ENCODE results near the gene SMPX.

SMPX gene

GRCh38 chrX:21745756-21746155, 12.2 kb downstream of the SMPX start:
- no peaks in the 10 kb centered on the region for H4K20me1 ChIP-seq (ENCODE audit: insufficient read depth)
- H3K27ac ChIP-seq, result no peak overlapping the region
- TF ChIP-seq CTCF (conservative IDR thresholded peaks at IDR 0.05; ENCODE audit: low read depth, low read length), result peak; percentile 68

GRCh38 chrX:21744721-21745120, 13.2 kb downstream of the SMPX start:
- Histone ChIP-seq H3K4me1 (ENCODE audit: low read depth, poor library complexity, severe bottlenecking) (peaks cover 34% of the 10 kb centered on the region), H3K79me2 (ENCODE audit: insufficient read depth, low read depth) (no peaks in the 10 kb centered on the region), H4K20me1 (ENCODE audit: insufficient read depth) (no peaks in the 10 kb centered on the region), H3K9ac (no peak overlapping the region), H3K27me3 (ENCODE audit: insufficient read depth, low read depth) (no peaks in the 10 kb centered on the region), H3K4me3 (IDR thresholded peaks at IDR 0.05; ENCODE audit: insufficient read depth, low read depth, low read length) (no peak overlapping the region), H3K27ac (no peak overlapping the region), H2AFZ (ENCODE audit: low read depth) (no peak overlapping the region), H3K36me3 (ENCODE audit: insufficient read depth) (no peaks in the 10 kb centered on the region), H3K4me2 (no peak overlapping the region)
- TF ChIP-seq CTCF (conservative IDR thresholded peaks at IDR 0.05; ENCODE audit: low read depth, low read length), result no peak

More at GRCh38 chrX:21745756-21746155, 12.2 kb downstream of the SMPX start:
- H2AFZ ChIP-seq (ENCODE audit: low read depth), result no peak overlapping the region
- H3K4me1 ChIP-seq (ENCODE audit: low read depth, poor library complexity, severe bottlenecking), result peaks cover 23% of the 10 kb centered on the region
- H3K4me2 ChIP-seq, result no peak overlapping the region
- no peaks in the 10 kb centered on the region for H3K27me3 ChIP-seq (ENCODE audit: insufficient read depth, low read depth)
- H3K79me2 ChIP-seq (ENCODE audit: insufficient read depth, low read depth), result no peaks in the 10 kb centered on the region
- no peaks in the 10 kb centered on the region for H3K36me3 ChIP-seq (ENCODE audit: insufficient read depth)
- H3K9ac ChIP-seq, result no peak overlapping the region
- no peak overlapping the region for H3K4me3 ChIP-seq (IDR thresholded peaks at IDR 0.05; ENCODE audit: insufficient read depth, low read depth, low read length)

- Histone ChIP-seq H3K36me3 (ENCODE audit: insufficient read depth) (no peaks in the 10 kb centered on the region), H3K4me1 (ENCODE audit: low read depth, poor library complexity, severe bottlenecking) (peaks cover 36% of the 10 kb centered on the region)
These were observed 13.9 kb downstream of the SMPX start for GRCh38 chrX:21744060-21744459.

GRCh38 chrX:21741869-21742701, 15.8 kb downstream of the SMPX start:
- peaks cover 36% of the 10 kb centered on the region for H3K4me1 ChIP-seq (ENCODE audit: low read depth, poor library complexity, severe bottlenecking)
- no peak overlapping the region for H3K27ac ChIP-seq
- H2AFZ ChIP-seq (ENCODE audit: low read depth), result no peak overlapping the region
- H3K27me3 ChIP-seq (ENCODE audit: insufficient read depth, low read depth), result no peaks in the 10 kb centered on the region
- H3K4me3 ChIP-seq (IDR thresholded peaks at IDR 0.05; ENCODE audit: insufficient read depth, low read depth, low read length), result no peak overlapping the region
- H4K20me1 ChIP-seq (ENCODE audit: insufficient read depth), result no peaks in the 10 kb centered on the region
- peak overlapping the region; percentile 47; the same call in 1 of the 2 replicates for H3K4me2 ChIP-seq
- H3K9ac ChIP-seq, result no peak overlapping the region
- TF ChIP-seq CTCF (conservative IDR thresholded peaks at IDR 0.05; ENCODE audit: low read depth, low read length), result no peak
- H3K79me2 ChIP-seq (ENCODE audit: insufficient read depth, low read depth), result no peaks in the 10 kb centered on the region
- H3K36me3 ChIP-seq (ENCODE audit: insufficient read depth), result no peaks in the 10 kb centered on the region

More at GRCh38 chrX:21744060-21744459, 13.9 kb downstream of the SMPX start:
- no peak overlapping the region for H2AFZ ChIP-seq (ENCODE audit: low read depth)
- H3K27me3 ChIP-seq (ENCODE audit: insufficient read depth, low read depth), result no peaks in the 10 kb centered on the region
- H4K20me1 ChIP-seq (ENCODE audit: insufficient read depth), result no peaks in the 10 kb centered on the region
- no peak overlapping the region for H3K4me2 ChIP-seq
- H3K9ac ChIP-seq, result no peak overlapping the region
- no peak overlapping the region for H3K4me3 ChIP-seq (IDR thresholded peaks at IDR 0.05; ENCODE audit: insufficient read depth, low read depth, low read length)
- no peak for TF ChIP-seq CTCF (conservative IDR thresholded peaks at IDR 0.05; ENCODE audit: low read depth, low read length)
- no peak overlapping the region for H3K27ac ChIP-seq
- H3K79me2 ChIP-seq (ENCODE audit: insufficient read depth, low read depth), result no peaks in the 10 kb centered on the region

Measured in KMS-11 (cell line).